Right lobe of liver (tissue), 6 donors: ENCODE measurements around the gene PDE4B. TPM values are rescaled to one million over a fixed set of nuclear protein-coding genes. Genes with fewer than 3 reads are reported as not detected.

Source experiments
- ATAC-seq, 4 donors: fragments of 200-7000 bp; cut with Tn5 transposase; one replicate each; pipeline ENCODE4 v1.9.1; 2020; ENCODE audit warnings: mild to moderate bottlenecking in 4 of 4, moderate library complexity in 4 of 4
- DNase-seq, 3 donors: peaks; one replicate each; pipeline ENCODE4 v3.0.0-alpha.2; 2020
- H3K27ac ChIP-seq, 3 donors: fragments of 200-600 bp; one replicate each; pipeline ENCODE4 v1.8.0; 2022
- H3K27me3 ChIP-seq, 2 donors: fragments of 200-600 bp; one replicate each; pipeline ENCODE4 v1.8.0; 2022
- H3K36me3 ChIP-seq, 4 donors: fragments of 200-600 bp; sonication (generic) in 1 of 4; one replicate each; pipeline versions ENCODE4 v1.5.1 to v1.8.0; 2017 to 2022; ENCODE audit warnings: control low read depth in 1 of 4
- H3K4me1 ChIP-seq, 4 donors: fragments of 200-600 bp; sonication (generic) in 1 of 4; one replicate each; pipeline versions ENCODE4 v1.5.1 to v1.8.0; 2017 to 2022; ENCODE audit warnings: control low read depth in 1 of 4
- H3K4me3 ChIP-seq, 3 donors: fragments of 200-600 bp; one replicate each; pipeline ENCODE4 v1.8.0; 2022
- H3K9me3 ChIP-seq, 4 donors: fragments of 200-600 bp; sonication (generic) in 1 of 4; one replicate each; pipeline versions ENCODE4 v1.5.1 to v1.8.0; 2017 to 2022; ENCODE audit warnings: control low read depth in 1 of 4
- POLR2A ChIP-seq: fragments of 450-650 bp; IDR thresholded peaks from one replicate; pipeline ENCODE4 v1.6.1; 2017; ENCODE audit warnings: antibody characterized with exemption, mild to moderate bottlenecking
- WGBS: methylation state at CpG from one replicate; pipeline ENCODE4 v1.1.6; 2018; ENCODE audit warnings: low coverage, low lambda C conversion rate; ENCODE audit not compliant: insufficient coverage; ENCODE audit errors: missing lambda C conversion rate; 5-methylcytosine and 5-hydroxymethylcytosine counted together
- intact Hi-C, 2 donors: fragments of 100-400 bp; cut with DNase I; formaldehyde crosslinking; loops; one replicate each; pipeline versions ENCODE4 v1.11.2 to v1.14.1; 2022
- total RNA-seq, 6 experiments: library from RNA; depleted of rRNA in 2 of 6; stranded (reverse); fragments of >200 nt in 2 of 6; fragmentation: NEBNext Ultra II Directional in 3 of 6; extraction: Animal tissue kit (Norgen Biotek cat#: 25700) in 3 of 6; gene quantifications; one replicate each; pipeline versions ENCODE4 v1.1.0 to v1.2.4, GENCODE V29; 2016 to 2023
- TF ChIP-seq, protein P1 (sequence below), 4 donors: fragments of 200-600 bp in 3 of 4; fragments of 450-650 bp in 1 of 4; IDR thresholded peaks; one replicate each; pipeline versions ENCODE4 v1.5.1 to v1.8.0; 2016 to 2022; ENCODE audit warnings: antibody characterized with exemption in 4 of 4, mild to moderate bottlenecking in 2 of 4
- donor health status: DM: no; HTN: yes; CAD: no.
- donor health status: DM: no; HTN: no; CAD: no.
- donor health status: DM: no; HTN: no; CAD: no.
- donor health status: DM: no; HTN: yes; CAD: no.
- donor health status: DM: no; HTN: yes; CAD: no.

The PDE4B gene
- total RNA-seq, 6 experiments from 2014 or later, result 1.4 to 6.4 (median 2.4) TPM

DNA sequence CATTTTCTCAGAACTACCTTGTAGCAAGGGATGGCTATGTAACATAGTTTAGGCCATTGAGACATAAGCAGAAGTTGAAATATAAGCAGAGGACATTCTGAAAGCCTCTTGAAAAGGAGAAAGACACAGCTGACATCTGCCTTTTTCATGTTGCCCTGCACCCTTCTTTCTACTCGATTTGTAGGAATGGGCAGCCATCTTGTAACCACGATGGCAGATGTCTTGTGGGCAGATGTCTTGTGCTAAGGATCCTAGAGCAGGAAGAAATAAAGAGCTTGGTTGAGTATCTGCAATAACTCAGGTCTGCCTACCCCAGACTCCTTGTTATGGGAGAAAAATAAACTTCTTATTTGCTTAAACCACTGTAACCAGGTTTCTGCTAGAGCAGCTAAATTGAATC, 351.0 kb downstream of the PDE4B start:
- no peak overlapping the region for H3K27ac ChIP-seq
- DNase-seq (no peak), ATAC-seq (no peak)
- TF ChIP-seq POLR2A, result no peak
- TF ChIP-seq, protein P1, sequence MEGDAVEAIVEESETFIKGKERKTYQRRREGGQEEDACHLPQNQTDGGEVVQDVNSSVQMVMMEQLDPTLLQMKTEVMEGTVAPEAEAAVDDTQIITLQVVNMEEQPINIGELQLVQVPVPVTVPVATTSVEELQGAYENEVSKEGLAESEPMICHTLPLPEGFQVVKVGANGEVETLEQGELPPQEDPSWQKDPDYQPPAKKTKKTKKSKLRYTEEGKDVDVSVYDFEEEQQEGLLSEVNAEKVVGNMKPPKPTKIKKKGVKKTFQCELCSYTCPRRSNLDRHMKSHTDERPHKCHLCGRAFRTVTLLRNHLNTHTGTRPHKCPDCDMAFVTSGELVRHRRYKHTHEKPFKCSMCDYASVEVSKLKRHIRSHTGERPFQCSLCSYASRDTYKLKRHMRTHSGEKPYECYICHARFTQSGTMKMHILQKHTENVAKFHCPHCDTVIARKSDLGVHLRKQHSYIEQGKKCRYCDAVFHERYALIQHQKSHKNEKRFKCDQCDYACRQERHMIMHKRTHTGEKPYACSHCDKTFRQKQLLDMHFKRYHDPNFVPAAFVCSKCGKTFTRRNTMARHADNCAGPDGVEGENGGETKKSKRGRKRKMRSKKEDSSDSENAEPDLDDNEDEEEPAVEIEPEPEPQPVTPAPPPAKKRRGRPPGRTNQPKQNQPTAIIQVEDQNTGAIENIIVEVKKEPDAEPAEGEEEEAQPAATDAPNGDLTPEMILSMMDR (IDR thresholded peaks at IDR 0.05), result no peak
- intact Hi-C loops, result no loop called here
- no peak overlapping the region for H3K4me3 ChIP-seq
- peaks cover 0 to 12% (median 2%) of the 10 kb centered on the region in 4 donors for H3K4me1 ChIP-seq
- no peaks in the 10 kb centered on the region for H3K27me3 ChIP-seq
- no peaks in the 10 kb centered on the region for H3K36me3 ChIP-seq
- H3K9me3 ChIP-seq, result no peaks in the 10 kb centered on the region
- 20% methylated on average over 2 of the region's 2 CpGs for WGBS

DNA sequence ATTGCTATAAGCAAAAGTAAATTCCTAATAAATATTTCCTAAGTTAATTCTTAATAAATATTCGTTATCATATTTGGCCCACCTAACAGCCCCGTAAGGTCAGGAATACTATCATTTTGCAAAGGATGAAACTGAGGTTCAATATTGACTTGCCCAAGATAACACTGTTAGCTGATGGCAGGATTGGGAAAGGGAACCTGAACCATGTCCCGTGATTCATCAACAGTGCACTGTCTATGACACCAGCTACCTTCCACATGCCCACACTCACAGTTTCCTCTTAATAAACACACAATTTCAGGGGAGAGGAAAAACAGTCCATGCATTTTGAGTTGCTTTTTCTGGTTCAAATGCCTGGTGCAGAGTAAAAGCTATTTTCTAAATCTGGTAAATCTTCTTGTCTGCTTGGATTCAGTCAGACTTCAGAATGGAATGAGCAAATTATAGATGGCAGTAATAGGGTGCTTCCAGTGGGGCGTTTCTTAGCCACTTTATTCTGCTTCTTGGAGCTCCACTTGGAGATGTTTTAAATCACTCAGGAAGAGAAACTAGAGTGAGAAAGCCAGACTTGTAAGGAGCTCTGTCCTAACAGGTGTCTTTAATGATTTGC, 354.6 kb downstream of the PDE4B start:
- H3K9me3 ChIP-seq, result no peaks in the 10 kb centered on the region
- WGBS, result 46% methylated on average over 4 of the region's 4 CpGs
- peak overlapping the region in 1 of 3 donors; percentile 71 for H3K27ac ChIP-seq
- H3K36me3 ChIP-seq, result no peaks in the 10 kb centered on the region
- H3K4me3 ChIP-seq, result no peak overlapping the region
- peak; percentile 51 to 97 (median 76) for ATAC-seq
- H3K4me1 ChIP-seq, result peaks cover 0 to 12% (median 1%) of the 10 kb centered on the region in 4 donors
- DNase-seq, result peak in 1 of 3 donors; percentile 42
- TF ChIP-seq, protein P1 (IDR thresholded peaks at IDR 0.05), result no peak
- no peak for TF ChIP-seq POLR2A
- intact Hi-C loops, result no loop called here
- H3K27me3 ChIP-seq, result no peaks in the 10 kb centered on the region

DNA sequence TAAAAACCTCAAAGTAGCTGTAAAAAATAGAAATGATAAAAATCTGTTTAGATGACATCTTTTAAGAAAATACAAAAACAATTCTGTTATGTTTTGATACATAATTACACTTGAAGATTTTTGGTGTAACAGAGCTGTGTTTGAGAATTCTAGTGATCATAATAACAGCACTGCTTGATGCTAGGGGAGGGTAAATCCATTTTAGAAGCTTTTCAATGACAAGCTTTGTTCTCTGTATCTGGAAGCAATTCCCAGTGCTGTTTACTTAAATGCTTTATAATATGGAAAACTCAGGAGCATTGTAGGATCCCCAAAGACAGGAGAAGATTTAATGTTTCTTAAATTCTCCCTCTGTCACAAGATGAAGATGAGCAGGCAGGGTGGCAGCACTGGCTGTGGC, 359.3 kb downstream of the PDE4B start:
- no peak overlapping the region for H3K27ac ChIP-seq
- intact Hi-C loops, result no loop called here
- H3K4me1 ChIP-seq, result peaks cover 0 to 6% (median 0%) of the 10 kb centered on the region in 4 donors
- H3K4me3 ChIP-seq, result no peak overlapping the region
- TF ChIP-seq POLR2A, result no peak
- TF ChIP-seq, protein P1 (IDR thresholded peaks at IDR 0.05), result no peak
- no peaks in the 10 kb centered on the region for H3K36me3 ChIP-seq
- H3K9me3 ChIP-seq, result no peaks in the 10 kb centered on the region
- H3K27me3 ChIP-seq, result no peaks in the 10 kb centered on the region
- no peak for DNase-seq
- no peak for ATAC-seq

DNA sequence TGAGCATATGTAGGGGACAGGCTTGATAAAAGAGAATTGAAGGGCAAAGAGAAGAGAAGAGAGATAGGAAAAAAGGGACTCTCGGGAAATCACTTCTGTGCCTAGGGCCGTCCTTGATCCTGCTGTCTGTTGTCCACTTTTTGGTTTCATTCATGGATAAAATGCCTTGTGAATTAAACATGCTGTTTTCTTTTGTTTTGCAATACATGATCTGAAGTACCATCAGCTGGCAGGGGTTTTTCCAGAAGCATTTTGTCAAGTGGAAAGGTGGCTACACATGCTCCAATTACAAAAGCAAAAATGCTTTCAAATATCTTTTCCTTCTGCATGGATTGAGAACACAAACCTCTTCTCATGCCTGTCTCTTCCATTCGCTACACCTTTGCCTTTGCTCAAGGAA, 361.7 kb downstream of the PDE4B start:
- Histone ChIP-seq H3K4me1 (no peaks in the 10 kb centered on the region), H3K27ac (no peak overlapping the region), H3K4me3 (no peak overlapping the region), H3K27me3 (no peaks in the 10 kb centered on the region), H3K9me3 (no peaks in the 10 kb centered on the region), H3K36me3 (no peaks in the 10 kb centered on the region)
- DNase-seq (no peak), ATAC-seq (peak in 1 of 4 donors; percentile 63)
- TF ChIP-seq, protein P1 (IDR thresholded peaks at IDR 0.05), result no peak
- TF ChIP-seq POLR2A, result no peak
- 75% methylated on average over 3 of the region's 3 CpGs for WGBS
- intact Hi-C loops, result no loop called here

DNA sequence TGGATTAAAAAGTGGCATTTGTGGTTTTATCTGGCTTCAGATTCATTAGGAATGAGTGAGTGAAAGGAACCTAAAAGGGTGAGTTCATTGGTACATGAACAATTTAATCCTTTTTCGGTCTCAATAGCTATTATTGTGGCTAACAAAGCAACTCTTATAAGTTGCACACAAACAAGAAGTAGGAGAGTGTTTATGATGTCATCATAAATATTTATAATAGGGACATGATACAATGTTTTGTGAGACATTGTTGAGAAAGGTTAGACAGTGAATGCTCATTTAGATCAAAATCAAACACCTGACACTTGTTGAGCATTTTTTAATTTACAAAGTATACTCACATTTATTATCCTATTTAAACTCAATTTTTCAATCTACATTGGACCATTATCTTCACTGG, 363.4 kb downstream of the PDE4B start:
- intact Hi-C loops, result no loop called here
- H3K4me1 ChIP-seq, result no peaks in the 10 kb centered on the region
- WGBS, result 64% methylated on average over 1 of the region's 1 CpG
- no peak overlapping the region for H3K4me3 ChIP-seq
- no peaks in the 10 kb centered on the region for H3K36me3 ChIP-seq
- TF ChIP-seq POLR2A, result no peak
- TF ChIP-seq, protein P1 (IDR thresholded peaks at IDR 0.05), result no peak
- H3K27me3 ChIP-seq, result no peaks in the 10 kb centered on the region
- DNase-seq (no peak), ATAC-seq (no peak)
- H3K9me3 ChIP-seq, result no peaks in the 10 kb centered on the region
- no peak overlapping the region for H3K27ac ChIP-seq
